Osteoblast (primary cell): Measurements from ENCODE around the gene TOR4A. TPM values are rescaled to one million over a fixed set of nuclear protein-coding genes. Genes with fewer than 3 reads are reported as not detected.

Source experiments
- DNase-seq: peaks from one replicate; pipeline ENCODE4 v3.0.0; 2011; ENCODE audit warnings: low spot score, mixed read lengths; ENCODE audit not compliant: insufficient read length; ENCODE audit errors: missing footprints
- H2AFZ ChIP-seq: 2 replicates; pipeline ENCODE4 v1.6.0; 2011; ENCODE audit warnings: mild to moderate bottlenecking, low read length
- H3K27ac ChIP-seq: 2 replicates; pipeline ENCODE4 v1.5.1; 2011; ENCODE audit warnings: mild to moderate bottlenecking, low read depth, low read length, moderate library complexity
- H3K27me3 ChIP-seq: 2 replicates; pipeline ENCODE4 v1.6.0; 2012; ENCODE audit warnings: mild to moderate bottlenecking, control low read depth, inconsistent platforms, low read length, moderate library complexity; ENCODE audit not compliant: insufficient read depth
- H3K36me3 ChIP-seq: 2 replicates; pipeline ENCODE4 v1.5.1; 2011; ENCODE audit warnings: mild to moderate bottlenecking, low read length, control low read depth, moderate library complexity; ENCODE audit not compliant: insufficient read depth
- H3K4me1 ChIP-seq: 2 replicates; pipeline ENCODE4 v1.5.1; 2011; ENCODE audit warnings: mild to moderate bottlenecking, low read length, control low read depth, moderate library complexity; ENCODE audit not compliant: insufficient read depth
- H3K4me2 ChIP-seq: 2 replicates; pipeline ENCODE4 v1.6.0; 2011; ENCODE audit warnings: mild to moderate bottlenecking, low read length; ENCODE audit not compliant: insufficient read depth
- H3K4me3 ChIP-seq: fragments of 200-600 bp; sonication (generic); 3 replicates; pipeline ENCODE4 v1.5.1; 2012; ENCODE audit warnings: mild to moderate bottlenecking, low read length, inconsistent platforms; ENCODE audit not compliant: insufficient read depth
- H3K79me2 ChIP-seq: 2 replicates; pipeline ENCODE4 v1.6.0; 2012; ENCODE audit warnings: mild to moderate bottlenecking, low read length, control low read depth, inconsistent platforms; ENCODE audit not compliant: insufficient read depth
- H3K9me3 ChIP-seq: 2 replicates; pipeline ENCODE4 v1.5.1; 2011; ENCODE audit warnings: low read depth, low read length, control low read depth
- H4K20me1 ChIP-seq: 2 replicates; pipeline ENCODE4 v1.6.0; 2012; ENCODE audit warnings: mild to moderate bottlenecking, low read length, control low read depth; ENCODE audit not compliant: insufficient read depth
- CTCF ChIP-seq: IDR thresholded peaks from 2 replicates; pipeline ENCODE4 v1.5.1; 2011; ENCODE audit warnings: mild to moderate bottlenecking, low read depth, low read length, moderate library complexity; ENCODE audit errors: extremely low read depth
- total RNA-seq: library from RNA; depleted of rRNA; stranded (reverse); fragments of >200 nt; gene quantifications from 2 replicates; pipeline ENCODE4 v1.2.3, GENCODE V29; 2012

Gene TOR4A
- total RNA-seq, 1 donor, result 2.5 TPM

GRCh38 chr9:137272241-137273094 lies 5.1 kb upstream of the TOR4A start:
- H3K4me2 ChIP-seq, result no peak overlapping the region
- H2AFZ ChIP-seq, result no peak overlapping the region
- no peaks in the 10 kb centered on the region for H3K27me3 ChIP-seq
- no peak overlapping the region for H3K27ac ChIP-seq
- peaks cover 33% of the 10 kb centered on the region for H3K4me1 ChIP-seq
- peaks cover 35% of the 10 kb centered on the region for H3K36me3 ChIP-seq
- TF ChIP-seq CTCF, result no peak
- H3K9me3 ChIP-seq, result no peaks in the 10 kb centered on the region
- H3K4me3 ChIP-seq, result no peak overlapping the region
- peaks cover 14% of the 10 kb centered on the region for H3K79me2 ChIP-seq
- H4K20me1 ChIP-seq, result peaks cover 11% of the 10 kb centered on the region
- DNase-seq, result peak; percentile 41

DNA sequence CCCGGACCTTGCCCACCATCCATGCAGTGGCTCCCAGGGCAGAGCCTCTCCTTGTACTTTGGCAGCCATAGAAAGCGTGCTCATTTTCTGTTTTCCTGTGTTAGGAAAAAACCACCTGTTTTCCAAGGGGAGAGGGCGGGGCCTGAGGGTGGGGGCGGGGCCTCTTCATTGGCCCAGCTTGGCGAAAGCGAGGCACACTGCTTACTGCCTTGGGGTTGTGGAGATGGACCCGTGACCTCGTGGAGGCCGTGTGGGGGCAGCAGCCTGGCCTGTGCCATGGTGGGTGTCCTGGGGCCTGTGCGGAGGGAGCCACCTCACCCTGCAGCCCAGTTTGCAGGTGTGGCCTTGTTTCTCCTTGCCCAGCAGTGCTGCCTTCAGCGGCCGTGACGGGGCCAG lies 4.4 kb upstream of the TOR4A start:
- peaks cover 31% of the 10 kb centered on the region for H3K4me1 ChIP-seq
- TF ChIP-seq CTCF, result no peak
- H3K27me3 ChIP-seq, result no peaks in the 10 kb centered on the region
- H4K20me1 ChIP-seq, result peaks cover 7% of the 10 kb centered on the region
- no peak overlapping the region for H3K4me3 ChIP-seq
- peaks cover 16% of the 10 kb centered on the region for H3K79me2 ChIP-seq
- H3K4me2 ChIP-seq, result no peak overlapping the region
- no peak overlapping the region for H2AFZ ChIP-seq
- no peak overlapping the region for H3K27ac ChIP-seq
- H3K36me3 ChIP-seq, result peaks cover 30% of the 10 kb centered on the region
- DNase-seq, result peak; percentile 84
- no peaks in the 10 kb centered on the region for H3K9me3 ChIP-seq

GRCh38 chr9:137273611-137274320 lies 3.8 kb upstream of the TOR4A start:
- no peak overlapping the region for H3K4me3 ChIP-seq
- peaks cover 18% of the 10 kb centered on the region for H3K79me2 ChIP-seq
- no peaks in the 10 kb centered on the region for H3K9me3 ChIP-seq
- H4K20me1 ChIP-seq, result peaks cover 6% of the 10 kb centered on the region
- H3K27me3 ChIP-seq, result no peaks in the 10 kb centered on the region
- H3K4me1 ChIP-seq, result peaks cover 25% of the 10 kb centered on the region
- no peak for TF ChIP-seq CTCF
- no peak overlapping the region for H3K27ac ChIP-seq
- H2AFZ ChIP-seq, result no peak overlapping the region
- H3K4me2 ChIP-seq, result no peak overlapping the region
- DNase-seq, result peak; percentile 66
- peaks cover 26% of the 10 kb centered on the region for H3K36me3 ChIP-seq

GRCh38 chr9:137275203-137275587 lies 2.3 kb upstream of the TOR4A start:
- Histone ChIP-seq H3K4me2 (no peak overlapping the region), H3K79me2 (peaks cover 18% of the 10 kb centered on the region), H3K27ac (no peak overlapping the region), H3K27me3 (no peaks in the 10 kb centered on the region), H3K9me3 (no peaks in the 10 kb centered on the region), H4K20me1 (peaks cover 4% of the 10 kb centered on the region), H3K36me3 (peaks cover 22% of the 10 kb centered on the region), H2AFZ (no peak overlapping the region), H3K4me1 (peaks cover 16% of the 10 kb centered on the region), H3K4me3 (no peak overlapping the region)
- DNase-seq, result no peak
- no peak for TF ChIP-seq CTCF
